HEK293 (cell line): Measurements from ENCODE around the gene WNT9B.

Source experiments
- CTCF ChIA-PET: fragments of 350-600 bp; formaldehyde crosslinking; extraction: SDS; loops from one replicate; lab custom pipeline; 2021; ENCODE audit warnings: antibody characterized with exemption; lab: Yijun Ruan, JAX
- POLR2A ChIA-PET: fragments of 300-600 bp; formaldehyde crosslinking; extraction: SDS; loops from one replicate; lab custom pipeline; 2020; ENCODE audit warnings: antibody characterized with exemption, inconsistent platforms; lab: Yijun Ruan, JAX
- H3K27ac ChIP-seq: fragments of 200-500 bp; sonication (Bioruptor generic); 2 replicates; pipeline ENCODE4 v1.5.1; 2014; ENCODE audit warnings: low read depth, low read length, control low read depth, inconsistent platforms; ENCODE audit errors: extremely low read depth
- H3K36me3 ChIP-seq, 2 experiments: fragments of 200-500 bp in 1 of 2; sonication (Bioruptor generic) in 1 of 2; 1 replicate in 1 of 2; 2 replicates in 1 of 2; pipeline ENCODE4 v1.5.1; 2014 to 2017; ENCODE audit warnings: inconsistent platforms in 2 of 2, low read length in 2 of 2; ENCODE audit not compliant: control insufficient read depth in 2 of 2, insufficient read depth in 1 of 2
- H3K4me1 ChIP-seq: fragments of 200-500 bp; sonication (Bioruptor generic); 2 replicates; pipeline ENCODE4 v1.5.1; 2014; ENCODE audit warnings: mild to moderate bottlenecking, low read length, inconsistent platforms; ENCODE audit not compliant: control insufficient read depth, insufficient read depth
- H3K4me3 ChIP-seq: 2 replicates; pipeline ENCODE4 v1.5.1; 2011; ENCODE audit warnings: low read depth, mild to moderate bottlenecking, control low read depth, low read length, moderate library complexity
- H3K9me3 ChIP-seq: fragments of 200-500 bp; sonication (Bioruptor generic); 2 replicates; pipeline ENCODE4 v1.5.1; 2014; ENCODE audit warnings: low read depth, low read length, inconsistent platforms; ENCODE audit not compliant: control insufficient read depth, insufficient read depth
- KLF7 ChIP-seq: fragments of 450-650 bp; formaldehyde crosslinking; IDR thresholded peaks from 2 replicates; pipeline ENCODE4 v1.5.1; 2016; ENCODE audit warnings: missing biosample characterization, missing genetic modification characterization, borderline replicate concordance
- OVOL3 ChIP-seq: fragments of 450-650 bp; formaldehyde crosslinking; IDR thresholded peaks from 2 replicates; pipeline ENCODE4 v1.5.1; 2016; ENCODE audit warnings: missing biosample characterization, missing genetic modification characterization
- SP2 ChIP-seq: fragments of 450-650 bp; formaldehyde crosslinking; IDR thresholded peaks from 2 replicates; pipeline ENCODE4 v1.5.1; 2016; ENCODE audit warnings: missing biosample characterization, missing genetic modification characterization
- TCF7L2 ChIP-seq: IDR thresholded peaks from 2 replicates; pipeline ENCODE4 v1.6.1; 2011; ENCODE audit warnings: low read depth, mild to moderate bottlenecking, inconsistent platforms, low read length, moderate library complexity, borderline replicate concordance
- YY2 ChIP-seq: fragments of 450-650 bp; formaldehyde crosslinking; IDR thresholded peaks from 2 replicates; pipeline ENCODE4 v1.5.1; 2016; ENCODE audit warnings: missing biosample characterization, missing genetic modification characterization
- ZBTB20 ChIP-seq: fragments of 450-650 bp; formaldehyde crosslinking; IDR thresholded peaks from 2 replicates; pipeline ENCODE4 v1.5.1; 2016; ENCODE audit warnings: missing biosample characterization, missing genetic modification characterization
- ZFP41 ChIP-seq: fragments of 450-650 bp; formaldehyde crosslinking; IDR thresholded peaks from 2 replicates; pipeline ENCODE4 v1.5.1; 2016; ENCODE audit warnings: missing biosample characterization, missing genetic modification characterization, borderline replicate concordance
- ZNF175 ChIP-seq: fragments of 450-650 bp; formaldehyde crosslinking; IDR thresholded peaks from 2 replicates; pipeline ENCODE4 v1.5.1; 2016; ENCODE audit warnings: missing biosample characterization, missing genetic modification characterization
- ZNF184 ChIP-seq: fragments of 450-650 bp; IDR thresholded peaks from 2 replicates; pipeline ENCODE4 v1.5.1; 2018; ENCODE audit warnings: missing biosample characterization, mild to moderate bottlenecking, missing genetic modification characterization
- ZNF214 ChIP-seq: fragments of 450-650 bp; formaldehyde crosslinking; IDR thresholded peaks from 2 replicates; pipeline ENCODE4 v1.5.1; 2017; ENCODE audit warnings: missing biosample characterization, mild to moderate bottlenecking, missing genetic modification characterization, borderline replicate concordance
- ZNF239 ChIP-seq: fragments of 450-650 bp; formaldehyde crosslinking; IDR thresholded peaks from 2 replicates; pipeline ENCODE4 v1.5.1; 2016; ENCODE audit warnings: missing biosample characterization, missing genetic modification characterization
- ZNF394 ChIP-seq: fragments of 450-650 bp; formaldehyde crosslinking; IDR thresholded peaks from 2 replicates; pipeline ENCODE4 v1.5.1; 2016; ENCODE audit warnings: missing biosample characterization, missing genetic modification characterization, mild to moderate bottlenecking, moderate library complexity, borderline replicate concordance
- ZNF48 ChIP-seq: fragments of 450-650 bp; formaldehyde crosslinking; IDR thresholded peaks from 2 replicates; pipeline ENCODE4 v1.5.1; 2016; ENCODE audit warnings: missing biosample characterization, missing genetic modification characterization
- ZNF549 ChIP-seq: fragments of 450-650 bp; IDR thresholded peaks from 2 replicates; pipeline ENCODE4 v1.5.1; 2018; ENCODE audit warnings: missing biosample characterization, missing genetic modification characterization, mild to moderate bottlenecking, inconsistent platforms, moderate library complexity
- ZNF571 ChIP-seq: fragments of 450-650 bp; formaldehyde crosslinking; IDR thresholded peaks from 2 replicates; pipeline ENCODE4 v1.5.0; 2017; ENCODE audit warnings: missing biosample characterization, missing genetic modification characterization
- ZNF621 ChIP-seq: fragments of 450-650 bp; formaldehyde crosslinking; IDR thresholded peaks from 2 replicates; pipeline ENCODE4 v1.5.1; 2017; ENCODE audit warnings: missing biosample characterization, missing genetic modification characterization
- ZNF626 ChIP-seq: fragments of 450-650 bp; sonication (Bioruptor Pico); formaldehyde crosslinking; IDR thresholded peaks from 2 replicates; pipeline ENCODE4 v1.5.1; 2018; ENCODE audit warnings: missing biosample characterization, missing genetic modification characterization, inconsistent platforms
- ZNF658 ChIP-seq: fragments of 450-650 bp; formaldehyde crosslinking; IDR thresholded peaks from 2 replicates; pipeline ENCODE4; 2016; ENCODE audit warnings: missing biosample characterization, missing genetic modification characterization
- ZNF785 ChIP-seq: fragments of 450-650 bp; formaldehyde crosslinking; IDR thresholded peaks from 2 replicates; pipeline ENCODE4 v1.5.1; 2016; ENCODE audit warnings: missing biosample characterization, missing genetic modification characterization
- ZNF830 ChIP-seq: fragments of 450-650 bp; IDR thresholded peaks from 2 replicates; pipeline ENCODE4 v1.5.0; 2018; ENCODE audit warnings: missing biosample characterization, missing genetic modification characterization, low read depth, mild to moderate bottlenecking, moderate library complexity
- TF ChIP-seq, protein P1 (sequence below): sonication (generic); formaldehyde crosslinking; IDR thresholded peaks from 2 replicates; pipeline ENCODE4 v1.8.1; 2022; ENCODE audit warnings: mild to moderate bottlenecking, moderate library complexity, missing genetic modification reagents
- TF ChIP-seq, protein P2 (sequence below): IDR thresholded peaks from 2 replicates; pipeline ENCODE4 v1.6.1; 2011; ENCODE audit warnings: mild to moderate bottlenecking, low read depth, low read length, borderline replicate concordance
- TF ChIP-seq, protein P3 (sequence below): fragments of 450-650 bp; formaldehyde crosslinking; IDR thresholded peaks from 2 replicates; pipeline ENCODE4 v1.5.1; 2017; ENCODE audit warnings: missing biosample characterization, missing genetic modification characterization
- TF ChIP-seq, protein P4 (sequence below): fragments of 450-650 bp; IDR thresholded peaks from 2 replicates; pipeline ENCODE4 v1.5.1; 2018; ENCODE audit warnings: missing biosample characterization, mild to moderate bottlenecking, missing genetic modification characterization
- TF ChIP-seq, protein P5 (sequence below): fragments of 450-650 bp; formaldehyde crosslinking; IDR thresholded peaks from 2 replicates; pipeline ENCODE4 v1.5.1; 2016; ENCODE audit warnings: missing biosample characterization, missing genetic modification characterization, borderline replicate concordance

Gene WNT9B

DNA sequence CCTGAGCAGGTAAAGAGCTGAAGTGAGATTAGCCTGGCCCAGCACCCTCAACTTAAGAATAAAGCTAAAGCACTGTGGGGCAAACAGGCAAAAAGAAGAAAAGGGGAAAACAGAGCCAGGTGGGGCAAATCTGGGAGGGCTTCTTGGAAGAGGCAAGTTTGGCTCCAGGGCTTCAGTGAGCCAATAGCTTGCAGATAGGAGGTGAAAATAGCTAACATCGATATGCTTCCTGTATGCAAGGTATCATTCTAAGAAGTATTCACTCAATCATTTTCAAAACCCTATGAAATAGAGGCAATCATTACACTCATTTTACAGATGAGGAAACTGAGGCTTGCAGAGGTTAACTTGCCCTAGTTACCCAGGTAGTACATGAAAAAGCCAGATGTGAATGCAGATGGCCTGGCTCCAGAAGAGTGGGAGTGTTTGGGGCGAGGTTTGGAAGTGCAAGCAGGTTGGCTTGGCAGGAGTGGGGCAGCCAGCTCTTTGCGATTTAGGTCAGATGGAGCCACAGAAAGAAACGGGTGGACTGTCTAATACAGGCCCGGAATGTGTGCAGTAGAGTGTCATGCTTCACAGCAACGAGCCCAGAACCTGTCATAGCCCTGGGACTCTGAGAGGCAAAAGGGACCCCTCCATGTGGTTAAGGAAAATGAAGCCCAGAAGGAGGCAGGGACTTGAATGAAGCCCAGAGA is 38.6 kb upstream of the WNT9B start:
- Histone ChIP-seq H3K36me3 (no peaks in the 10 kb centered on the region), H3K4me3 (no peak overlapping the region)
- no peak for TF ChIP-seq ZNF549 (tag by site-specific recombination)
- no peak for TF ChIP-seq ZNF394
- TF ChIP-seq OVOL3, result no peak
- TF ChIP-seq ZNF184, result no peak
- TF ChIP-seq, protein P1, sequence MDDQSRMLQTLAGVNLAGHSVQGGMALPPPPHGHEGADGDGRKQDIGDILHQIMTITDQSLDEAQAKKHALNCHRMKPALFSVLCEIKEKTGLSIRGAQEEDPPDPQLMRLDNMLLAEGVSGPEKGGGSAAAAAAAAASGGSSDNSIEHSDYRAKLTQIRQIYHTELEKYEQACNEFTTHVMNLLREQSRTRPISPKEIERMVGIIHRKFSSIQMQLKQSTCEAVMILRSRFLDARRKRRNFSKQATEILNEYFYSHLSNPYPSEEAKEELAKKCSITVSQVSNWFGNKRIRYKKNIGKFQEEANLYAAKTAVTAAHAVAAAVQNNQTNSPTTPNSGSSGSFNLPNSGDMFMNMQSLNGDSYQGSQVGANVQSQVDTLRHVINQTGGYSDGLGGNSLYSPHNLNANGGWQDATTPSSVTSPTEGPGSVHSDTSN (CRISPR knock-in tag), result no peak
- TF ChIP-seq ZNF175 (tag by site-specific recombination), result no peak
- TF ChIP-seq ZNF626 (tag by site-specific recombination), result no peak
- TF ChIP-seq KLF7 (tag by site-specific recombination), result no peak
- TF ChIP-seq, protein P2, sequence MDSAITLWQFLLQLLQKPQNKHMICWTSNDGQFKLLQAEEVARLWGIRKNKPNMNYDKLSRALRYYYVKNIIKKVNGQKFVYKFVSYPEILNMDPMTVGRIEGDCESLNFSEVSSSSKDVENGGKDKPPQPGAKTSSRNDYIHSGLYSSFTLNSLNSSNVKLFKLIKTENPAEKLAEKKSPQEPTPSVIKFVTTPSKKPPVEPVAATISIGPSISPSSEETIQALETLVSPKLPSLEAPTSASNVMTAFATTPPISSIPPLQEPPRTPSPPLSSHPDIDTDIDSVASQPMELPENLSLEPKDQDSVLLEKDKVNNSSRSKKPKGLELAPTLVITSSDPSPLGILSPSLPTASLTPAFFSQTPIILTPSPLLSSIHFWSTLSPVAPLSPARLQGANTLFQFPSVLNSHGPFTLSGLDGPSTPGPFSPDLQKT, result no peak
- TF ChIP-seq ZBTB20 (tag by site-specific recombination), result no peak
- TF ChIP-seq ZNF48 (tag by site-specific recombination), result no peak
- TF ChIP-seq ZNF214, result no peak
- no peak for TF ChIP-seq ZNF830 (tag by site-specific recombination)
- no peak for TF ChIP-seq TCF7L2
- no peak for TF ChIP-seq YY2
- TF ChIP-seq, protein P3, sequence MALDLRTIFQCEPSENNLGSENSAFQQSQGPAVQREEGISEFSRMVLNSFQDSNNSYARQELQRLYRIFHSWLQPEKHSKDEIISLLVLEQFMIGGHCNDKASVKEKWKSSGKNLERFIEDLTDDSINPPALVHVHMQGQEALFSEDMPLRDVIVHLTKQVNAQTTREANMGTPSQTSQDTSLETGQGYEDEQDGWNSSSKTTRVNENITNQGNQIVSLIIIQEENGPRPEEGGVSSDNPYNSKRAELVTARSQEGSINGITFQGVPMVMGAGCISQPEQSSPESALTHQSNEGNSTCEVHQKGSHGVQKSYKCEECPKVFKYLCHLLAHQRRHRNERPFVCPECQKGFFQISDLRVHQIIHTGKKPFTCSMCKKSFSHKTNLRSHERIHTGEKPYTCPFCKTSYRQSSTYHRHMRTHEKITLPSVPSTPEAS (tag by site-specific recombination), result no peak
- TF ChIP-seq, all 188 proteins: peak for 0
- CTCF ChIA-PET, result interaction anchor here (0.5 to 1.8 kb wide), 3 partner anchors 13 to 29 kb away, joined by 3 to 11 read pairs (median 5); no protein-coding TSS in a partner anchor
- H3K4me1 ChIP-seq, result no peaks in the 10 kb centered on the region
- H3K9me3 ChIP-seq, result no peaks in the 10 kb centered on the region
- POLR2A ChIA-PET, result interaction anchor here (1.0 kb wide), 1 partner anchor 13 kb away, joined by 3 read pairs; no protein-coding TSS in a partner anchor
- no peak overlapping the region for H3K27ac ChIP-seq

DNA sequence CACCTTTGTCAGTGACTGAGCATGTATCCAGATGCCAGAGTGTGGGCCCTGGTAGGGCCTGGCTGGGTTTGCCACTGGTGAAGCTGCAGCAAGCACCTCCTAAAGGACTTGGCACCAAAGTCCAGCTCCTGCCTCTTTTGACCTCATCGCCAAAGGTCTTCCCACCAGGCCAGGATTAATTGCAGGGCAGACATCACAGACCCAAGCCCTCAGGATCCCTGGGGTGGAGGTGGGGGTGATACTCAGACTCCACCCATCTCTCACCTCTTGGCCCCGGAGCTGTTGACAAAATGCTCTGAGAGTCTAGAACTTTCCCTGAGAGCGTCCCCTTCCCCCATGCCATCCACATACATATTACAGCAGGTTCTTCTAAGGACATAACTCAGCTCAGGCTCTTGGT is 37.5 kb upstream of the WNT9B start:
- H3K4me3 ChIP-seq, result no peak overlapping the region
- no peaks in the 10 kb centered on the region for H3K9me3 ChIP-seq
- CTCF ChIA-PET, result interaction anchor here (0.7 to 0.9 kb wide), 2 partner anchors 13 to 19 kb away, joined by 3 read pairs; no protein-coding TSS in a partner anchor
- no peak overlapping the region for H3K27ac ChIP-seq
- POLR2A ChIA-PET, result no interaction called here
- H3K4me1 ChIP-seq, result no peaks in the 10 kb centered on the region
- H3K36me3 ChIP-seq, result no peaks in the 10 kb centered on the region
- TF ChIP-seq ZNF658 (tag by site-specific recombination) (no peak), ZNF571 (tag by site-specific recombination) (no peak), ZNF621 (no peak), ZNF785 (tag by site-specific recombination) (no peak), ZNF626 (tag by site-specific recombination) (no peak), SP2 (tag by site-specific recombination) (no peak), ZNF214 (no peak), ZFP41 (tag by site-specific recombination) (no peak), ZNF239 (tag by site-specific recombination) (no peak), OVOL3 (no peak)
- TF ChIP-seq, protein P4, sequence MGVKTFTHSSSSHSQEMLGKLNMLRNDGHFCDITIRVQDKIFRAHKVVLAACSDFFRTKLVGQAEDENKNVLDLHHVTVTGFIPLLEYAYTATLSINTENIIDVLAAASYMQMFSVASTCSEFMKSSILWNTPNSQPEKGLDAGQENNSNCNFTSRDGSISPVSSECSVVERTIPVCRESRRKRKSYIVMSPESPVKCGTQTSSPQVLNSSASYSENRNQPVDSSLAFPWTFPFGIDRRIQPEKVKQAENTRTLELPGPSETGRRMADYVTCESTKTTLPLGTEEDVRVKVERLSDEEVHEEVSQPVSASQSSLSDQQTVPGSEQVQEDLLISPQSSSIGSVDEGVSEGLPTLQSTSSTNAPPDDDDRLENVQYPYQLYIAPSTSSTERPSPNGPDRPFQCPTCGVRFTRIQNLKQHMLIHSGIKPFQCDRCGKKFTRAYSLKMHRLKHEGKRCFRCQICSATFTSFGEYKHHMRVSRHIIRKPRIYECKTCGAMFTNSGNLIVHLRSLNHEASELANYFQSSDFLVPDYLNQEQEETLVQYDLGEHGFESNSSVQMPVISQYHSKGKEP (tag by site-specific recombination), result no peak
- TF ChIP-seq, protein P5, sequence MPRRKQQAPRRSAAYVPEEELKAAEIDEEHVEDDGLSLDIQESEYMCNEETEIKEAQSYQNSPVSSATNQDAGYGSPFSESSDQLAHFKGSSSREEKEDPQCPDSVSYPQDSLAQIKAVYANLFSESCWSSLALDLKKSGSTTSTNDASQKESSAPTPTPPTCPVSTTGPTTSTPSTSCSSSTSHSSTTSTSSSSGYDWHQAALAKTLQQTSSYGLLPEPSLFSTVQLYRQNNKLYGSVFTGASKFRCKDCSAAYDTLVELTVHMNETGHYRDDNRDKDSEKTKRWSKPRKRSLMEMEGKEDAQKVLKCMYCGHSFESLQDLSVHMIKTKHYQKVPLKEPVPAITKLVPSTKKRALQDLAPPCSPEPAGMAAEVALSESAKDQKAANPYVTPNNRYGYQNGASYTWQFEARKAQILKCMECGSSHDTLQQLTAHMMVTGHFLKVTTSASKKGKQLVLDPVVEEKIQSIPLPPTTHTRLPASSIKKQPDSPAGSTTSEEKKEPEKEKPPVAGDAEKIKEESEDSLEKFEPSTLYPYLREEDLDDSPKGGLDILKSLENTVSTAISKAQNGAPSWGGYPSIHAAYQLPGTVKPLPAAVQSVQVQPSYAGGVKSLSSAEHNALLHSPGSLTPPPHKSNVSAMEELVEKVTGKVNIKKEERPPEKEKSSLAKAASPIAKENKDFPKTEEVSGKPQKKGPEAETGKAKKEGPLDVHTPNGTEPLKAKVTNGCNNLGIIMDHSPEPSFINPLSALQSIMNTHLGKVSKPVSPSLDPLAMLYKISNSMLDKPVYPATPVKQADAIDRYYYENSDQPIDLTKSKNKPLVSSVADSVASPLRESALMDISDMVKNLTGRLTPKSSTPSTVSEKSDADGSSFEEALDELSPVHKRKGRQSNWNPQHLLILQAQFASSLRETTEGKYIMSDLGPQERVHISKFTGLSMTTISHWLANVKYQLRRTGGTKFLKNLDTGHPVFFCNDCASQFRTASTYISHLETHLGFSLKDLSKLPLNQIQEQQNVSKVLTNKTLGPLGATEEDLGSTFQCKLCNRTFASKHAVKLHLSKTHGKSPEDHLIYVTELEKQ, result no peak
